Endodermal cell (in vitro differentiated cells): ENCODE measurements around the gene PREP. TPM values are rescaled to one million over a fixed set of nuclear protein-coding genes. Genes with fewer than 3 reads are reported as not detected.

Source experiments
- total RNA-seq, 2 donors: library from RNA; stranded (reverse); fragmentation: NEBNext Ultra II Directional in 1 of 2; extraction: Animal tissue kit (Norgen Biotek cat#: 25700) in 1 of 2; gene quantifications; 2 replicates in 1 of 2; 3 replicates in 1 of 2; pipeline ENCODE4 v1.2.1, GENCODE V29; 2021

PREP gene
- total RNA-seq, 2 donors from 2014 or later = 42.9 to 52.2 TPM

Other genes starting within 250 kb of the PREP start
- 1 to 10 TPM; 6.4 to 8.0 TPM for gene POPDC3, start 223.1 kb downstream of the PREP start, total RNA-seq